Suppressor macrophage (primary cell): ENCODE data around the gene ITPR2.
A peak's percentile ranks its signal among the peaks of the same experiment; 100 is the strongest.
"Not testable (repeated sequence)": the region's sequence is repeated elsewhere in the genome, so short reads cannot be mapped to it uniquely, and the experiment has no call there.

Experiments
- DNase-seq, 4 experiments: peaks; one replicate each; pipeline ENCODE4 v3.0.0-alpha.2; 2020 to 2022

Gene ITPR2

GRCh38 chr12:26434299-26435068 is 398.5 kb downstream of the ITPR2 start:
- peak; percentile 55 to 73 (median 64) for DNase-seq

GRCh38 chr12:26433701-26434100 is 399.3 kb downstream of the ITPR2 start:
- DNase-seq = not testable (repeated sequence)

GRCh38 chr12:26431211-26431610 is 401.8 kb downstream of the ITPR2 start:
- DNase-seq = no peak

- DNase-seq = not testable (repeated sequence)
Measured at GRCh38 chr12:26430596-26430995, 402.4 kb downstream of the ITPR2 start.

- DNase-seq = no peak
Measured at GRCh38 chr12:26429070-26429691, 403.8 kb downstream of the ITPR2 start.

GRCh38 chr12:26428420-26428819 is 404.6 kb downstream of the ITPR2 start:
- DNase-seq = no peak

GRCh38 chr12:26426652-26427051 is 406.3 kb downstream of the ITPR2 start:
- no peak for DNase-seq

- no peak for DNase-seq
Measured at GRCh38 chr12:26425587-26426260, 407.3 kb downstream of the ITPR2 start.

- DNase-seq = no peak
Measured at GRCh38 chr12:26422839-26423398, 410.1 kb downstream of the ITPR2 start.

GRCh38 chr12:26416550-26416949 is 416.4 kb downstream of the ITPR2 start:
- no peak for DNase-seq

- no peak for DNase-seq
Measured at GRCh38 chr12:26410689-26411088, 422.3 kb downstream of the ITPR2 start.

GRCh38 chr12:26406813-26407212 is 426.2 kb downstream of the ITPR2 start:
- DNase-seq = no peak

GRCh38 chr12:26406391-26406790 is 426.6 kb downstream of the ITPR2 start:
- no peak for DNase-seq

- DNase-seq = no peak
Measured at GRCh38 chr12:26403601-26404000, 429.4 kb downstream of the ITPR2 start.

- DNase-seq = no peak
Measured at GRCh38 chr12:26402648-26403047, 430.3 kb downstream of the ITPR2 start.

- peak in 3 of 4 experiments; percentile 24 to 54 (median 46) for DNase-seq
Measured at GRCh38 chr12:26401874-26402273, 431.1 kb downstream of the ITPR2 start.

- no peak for DNase-seq
Measured at GRCh38 chr12:26400627-26401026, 432.4 kb downstream of the ITPR2 start.

- peak in 2 of 4 experiments; percentile 30 to 41 for DNase-seq
Measured at GRCh38 chr12:26399381-26399780, 433.6 kb downstream of the ITPR2 start.

- DNase-seq = no peak
Measured at GRCh38 chr12:26396402-26396801, 436.6 kb downstream of the ITPR2 start.

GRCh38 chr12:26389343-26389742 is 443.7 kb downstream of the ITPR2 start:
- no peak for DNase-seq

- no peak for DNase-seq
Measured at GRCh38 chr12:26384536-26384935, 448.5 kb downstream of the ITPR2 start.

GRCh38 chr12:26383041-26383440 is 450.0 kb downstream of the ITPR2 start:
- no peak for DNase-seq

GRCh38 chr12:26380897-26381296 is 452.1 kb downstream of the ITPR2 start:
- no peak for DNase-seq
